SK-N-SH (cell line): Measurements from ENCODE around the gene HSD11B2.

ENCODE experiments used
- CTCF ChIP-seq: fragments of 200-600 bp; sonication (generic); IDR thresholded peaks from 2 replicates; pipeline ENCODE4 v1.6.1; 2017; ENCODE audit warnings: antibody characterized with exemption, mild to moderate bottlenecking, moderate library complexity
- EP300 ChIP-seq, 2 experiments: IDR thresholded peaks; 2 replicates each; pipeline versions ENCODE4 v1.4.0 to v1.6.1; 2012; ENCODE audit warnings: borderline replicate concordance in 1 of 2, low read depth in 1 of 2, low read length in 1 of 2
- EZH2phosphoT487 ChIP-seq: fragments of 200-600 bp; sonication (generic); IDR thresholded peaks from 2 replicates; pipeline ENCODE4 v1.6.1; 2017; ENCODE audit warnings: low read depth, mixed run types, mild to moderate bottlenecking, antibody characterized with exemption, moderate library complexity, borderline replicate concordance
- POLR2AphosphoS5 ChIP-seq: IDR thresholded peaks from 2 replicates; pipeline ENCODE4 v1.6.1; 2012; ENCODE audit warnings: low read depth, low read length
- REST ChIP-seq: IDR thresholded peaks from 2 replicates; pipeline ENCODE4 v1.6.1; 2012; ENCODE audit warnings: mild to moderate bottlenecking, low read depth, low read length, moderate library complexity
- RXRA ChIP-seq: IDR thresholded peaks from 2 replicates; pipeline ENCODE4 v1.4.0; 2012; ENCODE audit warnings: low read depth, mild to moderate bottlenecking, borderline replicate concordance
- USF2 ChIP-seq: fragments of 150-350 bp; IDR thresholded peaks from 2 replicates; pipeline ENCODE4 v1.6.1; 2017; ENCODE audit warnings: antibody characterized with exemption, low read length, low read depth, borderline replicate concordance

GRCh38 chr16:67470359-67470758, 39.4 kb downstream of the HSD11B2 start:
- no peak for TF ChIP-seq EP300 (IDR thresholded peaks at IDR 0.05; ENCODE audit: borderline replicate concordance in 1 of 2, low read depth in 1 of 2, low read length in 1 of 2)
- no peak for TF ChIP-seq POLR2AphosphoS5
- no peak for TF ChIP-seq RXRA
- TF ChIP-seq USF2: no peak
- no peak for TF ChIP-seq CTCF
- no peak for TF ChIP-seq REST
- TF ChIP-seq EZH2phosphoT487: no peak
